MM.1S (cell line): Measurements from ENCODE around the gene SCUBE3.

Source experiments
- DNase-seq: peaks from one replicate; pipeline ENCODE4 v3.0.0-alpha.2; 2015
- H2AFZ ChIP-seq: fragments of 300-600 bp; sonication (generic); 2 replicates; pipeline ENCODE4 v1.6.0; 2016; ENCODE audit warnings: antibody characterized with exemption, low read length
- H3F3A ChIP-seq: fragments of 300-600 bp; sonication (generic); 2 replicates; pipeline ENCODE4 v1.6.1; 2016; ENCODE audit warnings: mild to moderate bottlenecking, antibody characterized with exemption, low read length, moderate library complexity, mixed read lengths; ENCODE audit not compliant: insufficient read depth
- H3K27ac ChIP-seq: fragments of 300-600 bp; sonication (generic); 2 replicates; pipeline ENCODE4 v1.5.1; 2016; ENCODE audit warnings: mild to moderate bottlenecking, low read length
- H3K27me3 ChIP-seq: fragments of 300-600 bp; sonication (generic); replicated peaks from 2 replicates; pipeline ENCODE4 v1.6.0; 2016; ENCODE audit warnings: low read length; ENCODE audit not compliant: insufficient read depth
- H3K36me3 ChIP-seq: fragments of 300-600 bp; sonication (generic); replicated peaks from 2 replicates; pipeline ENCODE4 v1.6.1; 2016; ENCODE audit warnings: mild to moderate bottlenecking, low read length, mixed read lengths; ENCODE audit not compliant: insufficient read depth
- H3K4me1 ChIP-seq: fragments of 300-600 bp; sonication (generic); 2 replicates; pipeline ENCODE4 v1.6.1; 2016; ENCODE audit warnings: low read length, mixed read lengths
- H3K4me2 ChIP-seq: fragments of 300-600 bp; sonication (generic); 2 replicates; pipeline ENCODE4 v1.6.0; 2016; ENCODE audit warnings: low read depth, low read length
- H3K4me3 ChIP-seq: fragments of 300-600 bp; sonication (generic); 2 replicates; pipeline ENCODE4 v1.5.1; 2016; ENCODE audit warnings: low read length, mixed read lengths
- H3K79me2 ChIP-seq: fragments of 300-600 bp; sonication (generic); 2 replicates; pipeline ENCODE4 v1.6.1; 2016; ENCODE audit warnings: mixed run types, low read length, mixed read lengths
- H3K9ac ChIP-seq: fragments of 300-600 bp; sonication (generic); 2 replicates; pipeline ENCODE4 v1.6.1; 2016; ENCODE audit warnings: low read length, mixed read lengths
- H3K9me2 ChIP-seq: fragments of 300-600 bp; sonication (generic); replicated peaks from 2 replicates; pipeline ENCODE4 v1.6.1; 2016; ENCODE audit warnings: mild to moderate bottlenecking, low read length, mixed read lengths; ENCODE audit not compliant: insufficient read depth
- H3K9me3 ChIP-seq: fragments of 300-600 bp; sonication (generic); replicated peaks from 2 replicates; pipeline ENCODE4 v1.6.1; 2016; ENCODE audit warnings: mild to moderate bottlenecking, low read length, mixed read lengths; ENCODE audit not compliant: insufficient read depth
- H4K20me1 ChIP-seq: fragments of 300-600 bp; sonication (generic); 2 replicates; pipeline ENCODE4 v1.6.1; 2016; ENCODE audit warnings: mild to moderate bottlenecking, low read length, moderate library complexity, mixed read lengths; ENCODE audit not compliant: insufficient read depth
- EZH2 ChIP-seq: fragments of 300-600 bp; sonication (generic); optimal IDR thresholded peaks from 2 replicates; pipeline ENCODE3; 2017; ENCODE audit warnings: low read depth, mild to moderate bottlenecking, antibody characterized with exemption, low read length, mixed read lengths
- EZH2phosphoT487 ChIP-seq: fragments of 300-600 bp; sonication (generic); IDR thresholded peaks from 2 replicates; pipeline ENCODE4 v1.6.1; 2018; ENCODE audit warnings: antibody characterized with exemption, low read length
- TF ChIP-seq, protein P1 (sequence below): fragments of 300-600 bp; sonication (generic); IDR thresholded peaks from 2 replicates; pipeline ENCODE4 v1.5.1; 2016; ENCODE audit warnings: antibody characterized with exemption, low read length, mixed read lengths

The SCUBE3 gene

DNA sequence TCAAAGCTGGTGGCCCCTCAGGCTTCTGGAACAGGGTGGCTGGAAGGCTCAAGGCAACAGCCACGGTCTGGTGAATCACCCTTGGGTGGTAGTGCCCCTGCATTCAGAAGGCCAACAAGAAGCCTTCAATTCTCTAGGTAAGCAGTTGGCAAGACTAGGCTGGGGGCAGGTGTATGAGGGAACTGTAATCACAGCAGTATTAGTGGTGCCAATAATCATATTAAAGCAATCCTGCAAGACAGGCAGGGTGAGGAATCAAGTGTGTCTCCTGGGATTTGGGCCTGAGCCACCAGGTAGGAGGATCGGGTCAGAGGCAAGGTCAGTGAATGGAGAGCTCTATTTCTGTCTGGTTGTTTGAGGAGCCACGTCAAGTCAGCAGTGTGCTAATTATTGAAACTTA lies 24.9 kb upstream of the SCUBE3 start:
- no peak overlapping the region for H3K4me3 ChIP-seq
- H3K27me3 ChIP-seq: no peaks in the 10 kb centered on the region
- H3F3A ChIP-seq: no peaks in the 10 kb centered on the region
- no peaks in the 10 kb centered on the region for H3K4me1 ChIP-seq
- no peak overlapping the region for H3K27ac ChIP-seq
- H3K36me3 ChIP-seq: no peaks in the 10 kb centered on the region
- H4K20me1 ChIP-seq: no peaks in the 10 kb centered on the region
- no peak overlapping the region for H3K9ac ChIP-seq
- H2AFZ ChIP-seq: no peak overlapping the region
- no peaks in the 10 kb centered on the region for H3K79me2 ChIP-seq
- no peak overlapping the region for H3K4me2 ChIP-seq
- H3K9me3 ChIP-seq: no peaks in the 10 kb centered on the region
- H3K9me2 ChIP-seq: no peaks in the 10 kb centered on the region
- no peak for DNase-seq
- TF ChIP-seq EZH2phosphoT487 (no peak), EZH2 (no peak)
- TF ChIP-seq, protein P1, sequence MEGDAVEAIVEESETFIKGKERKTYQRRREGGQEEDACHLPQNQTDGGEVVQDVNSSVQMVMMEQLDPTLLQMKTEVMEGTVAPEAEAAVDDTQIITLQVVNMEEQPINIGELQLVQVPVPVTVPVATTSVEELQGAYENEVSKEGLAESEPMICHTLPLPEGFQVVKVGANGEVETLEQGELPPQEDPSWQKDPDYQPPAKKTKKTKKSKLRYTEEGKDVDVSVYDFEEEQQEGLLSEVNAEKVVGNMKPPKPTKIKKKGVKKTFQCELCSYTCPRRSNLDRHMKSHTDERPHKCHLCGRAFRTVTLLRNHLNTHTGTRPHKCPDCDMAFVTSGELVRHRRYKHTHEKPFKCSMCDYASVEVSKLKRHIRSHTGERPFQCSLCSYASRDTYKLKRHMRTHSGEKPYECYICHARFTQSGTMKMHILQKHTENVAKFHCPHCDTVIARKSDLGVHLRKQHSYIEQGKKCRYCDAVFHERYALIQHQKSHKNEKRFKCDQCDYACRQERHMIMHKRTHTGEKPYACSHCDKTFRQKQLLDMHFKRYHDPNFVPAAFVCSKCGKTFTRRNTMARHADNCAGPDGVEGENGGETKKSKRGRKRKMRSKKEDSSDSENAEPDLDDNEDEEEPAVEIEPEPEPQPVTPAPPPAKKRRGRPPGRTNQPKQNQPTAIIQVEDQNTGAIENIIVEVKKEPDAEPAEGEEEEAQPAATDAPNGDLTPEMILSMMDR: no peak

- H3K9me3 ChIP-seq: no peaks in the 10 kb centered on the region
- H3F3A ChIP-seq: no peaks in the 10 kb centered on the region
- no peak overlapping the region for H3K9ac ChIP-seq
- no peaks in the 10 kb centered on the region for H3K27me3 ChIP-seq
- no peaks in the 10 kb centered on the region for H3K4me1 ChIP-seq
- DNase-seq: no peak
- H3K79me2 ChIP-seq: no peaks in the 10 kb centered on the region
- H3K4me2 ChIP-seq: no peak overlapping the region
- no peaks in the 10 kb centered on the region for H3K36me3 ChIP-seq
- H4K20me1 ChIP-seq: no peaks in the 10 kb centered on the region
- H3K4me3 ChIP-seq: no peak overlapping the region
- H2AFZ ChIP-seq: no peak overlapping the region
- no peak overlapping the region for H3K27ac ChIP-seq
- no peak for TF ChIP-seq EZH2phosphoT487
- TF ChIP-seq, protein P1: no peak
- TF ChIP-seq EZH2: no peak
- H3K9me2 ChIP-seq: no peaks in the 10 kb centered on the region
Measured at GRCh38 chr6:35190306-35190705, 23.4 kb upstream of the SCUBE3 start.

- no peak for DNase-seq
- no peak overlapping the region for H3K9ac ChIP-seq
- H3K79me2 ChIP-seq: no peaks in the 10 kb centered on the region
- H3K9me3 ChIP-seq: no peaks in the 10 kb centered on the region
- no peaks in the 10 kb centered on the region for H3K36me3 ChIP-seq
- no peak overlapping the region for H3K4me3 ChIP-seq
- TF ChIP-seq, protein P1: no peak
- no peak for TF ChIP-seq EZH2
- TF ChIP-seq EZH2phosphoT487: no peak
- no peak overlapping the region for H2AFZ ChIP-seq
- no peaks in the 10 kb centered on the region for H3K9me2 ChIP-seq
- H3K4me1 ChIP-seq: no peaks in the 10 kb centered on the region
- H3K4me2 ChIP-seq: no peak overlapping the region
- H3K27ac ChIP-seq: no peak overlapping the region
- no peaks in the 10 kb centered on the region for H3F3A ChIP-seq
- no peaks in the 10 kb centered on the region for H4K20me1 ChIP-seq
- no peaks in the 10 kb centered on the region for H3K27me3 ChIP-seq
Measured at GRCh38 chr6:35191889-35192288, 21.9 kb upstream of the SCUBE3 start.
